GM19397 (cell line): ENCODE measurements around the gene CHD1L.
"Not testable (repeated sequence)": the region's sequence is repeated elsewhere in the genome, so short reads cannot be mapped to it uniquely, and the experiment has no call there.

Experiments
- ATAC-seq: cut with Tn5 transposase; IDR thresholded peaks from one replicate; pipeline ENCODE4 v1.9.1; 2021; ENCODE audit warnings: mild to moderate bottlenecking, moderate library complexity; ENCODE audit not compliant: unreplicated experiment

CHD1L gene

DNA sequence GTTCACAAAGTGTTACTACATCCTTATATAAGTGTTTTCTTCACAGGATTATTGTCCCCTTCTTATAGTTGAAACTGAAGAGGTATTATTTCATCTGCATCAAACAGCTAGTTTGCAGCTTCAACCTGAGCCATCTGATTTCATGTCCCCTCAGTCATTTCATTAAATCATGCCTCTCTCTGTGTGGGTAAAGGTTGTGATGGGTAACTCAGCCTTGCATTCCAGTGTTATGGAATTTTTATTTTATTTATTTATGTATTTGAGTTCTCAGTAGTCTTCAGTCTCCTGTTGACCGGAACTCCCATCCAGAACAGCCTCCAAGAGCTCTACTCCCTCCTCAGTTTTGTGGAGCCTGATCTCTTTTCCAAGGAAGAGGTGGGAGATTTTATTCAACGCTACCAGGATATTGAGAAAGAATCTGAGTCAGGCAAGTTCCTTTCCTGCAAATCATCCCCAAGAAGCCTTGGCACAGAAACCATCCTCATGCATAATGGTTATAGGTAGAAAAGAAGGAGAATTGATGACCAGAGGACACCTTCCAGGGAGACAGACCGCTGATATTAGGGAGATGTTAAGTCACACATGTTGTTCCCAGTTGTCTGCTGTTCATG is 21.8 kb downstream of the CHD1L start:
- no peak for ATAC-seq

DNA sequence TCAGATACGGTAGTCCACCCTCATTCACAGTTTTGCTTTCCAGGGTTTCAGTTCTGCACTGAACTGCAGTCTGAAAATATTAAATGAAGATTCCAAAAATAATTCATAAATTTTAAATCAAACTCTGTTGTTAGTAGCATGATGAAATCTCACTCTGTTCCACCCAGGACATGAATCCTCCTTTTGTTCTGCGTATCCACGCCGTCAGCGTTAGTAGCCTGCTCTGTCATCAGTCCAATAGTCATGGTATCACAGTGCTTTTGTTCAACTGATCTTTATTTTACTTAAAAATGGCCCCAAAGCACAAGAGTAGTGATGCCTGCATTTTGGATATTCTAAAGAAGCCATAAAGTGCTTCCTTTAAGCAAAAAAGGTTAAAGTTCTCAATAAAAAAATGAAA is 23.9 kb downstream of the CHD1L start:
- ATAC-seq, result no peak

DNA sequence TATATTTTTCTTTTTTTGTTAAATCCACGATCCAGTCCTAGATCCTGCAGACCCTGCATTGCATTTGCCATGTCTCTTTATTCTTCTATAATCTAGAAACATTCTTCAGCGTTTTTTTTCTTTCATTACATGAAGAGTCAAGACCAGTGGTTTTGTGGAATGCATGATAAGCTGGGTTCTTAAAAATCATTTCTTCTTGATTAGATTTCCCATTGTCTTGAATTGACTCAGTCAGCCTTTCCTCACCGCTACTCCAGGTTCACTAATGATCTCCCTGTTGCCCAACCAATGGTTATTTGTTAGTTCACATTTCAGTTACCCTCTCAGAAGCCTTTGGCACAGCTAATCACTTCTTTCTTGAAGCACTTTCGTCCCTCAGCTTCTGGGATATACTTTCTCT is 25.2 kb downstream of the CHD1L start:
- ATAC-seq, result no peak

DNA sequence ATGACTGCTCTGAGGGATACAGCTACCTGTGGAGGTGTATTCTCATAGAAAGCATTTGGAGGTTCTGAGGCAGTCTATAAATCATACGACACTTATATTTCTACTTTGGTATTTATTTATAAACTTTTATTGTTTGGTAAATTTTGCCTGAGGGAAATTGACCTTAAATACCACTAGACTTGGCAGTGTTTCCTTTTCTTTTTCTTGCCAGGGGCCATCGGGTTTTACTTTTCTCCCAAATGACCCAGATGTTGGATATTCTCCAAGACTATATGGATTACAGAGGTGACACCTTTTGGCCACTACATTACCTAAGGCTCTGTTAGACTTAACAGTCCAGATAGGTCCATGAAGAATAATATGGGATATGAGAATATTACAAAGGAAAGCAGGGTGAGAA is 28.2 kb downstream of the CHD1L start:
- no peak for ATAC-seq

DNA sequence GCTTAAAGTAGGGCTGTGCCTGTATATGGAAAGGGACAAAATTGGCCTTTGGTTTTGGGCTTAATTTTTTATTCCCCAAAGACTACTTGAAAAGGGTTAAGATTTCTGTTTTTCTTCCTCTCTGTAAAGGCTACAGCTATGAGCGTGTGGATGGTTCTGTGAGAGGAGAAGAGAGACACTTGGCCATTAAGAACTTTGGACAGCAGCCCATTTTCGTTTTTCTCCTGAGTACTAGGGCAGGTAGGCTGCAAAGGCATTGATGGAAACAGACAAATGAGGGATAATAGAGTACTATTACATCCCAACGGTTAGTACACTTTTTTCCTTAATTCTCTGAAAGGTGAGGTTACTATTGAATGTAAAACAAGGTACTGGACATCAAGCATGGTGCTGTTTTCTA is 29.6 kb downstream of the CHD1L start:
- no peak for ATAC-seq

DNA sequence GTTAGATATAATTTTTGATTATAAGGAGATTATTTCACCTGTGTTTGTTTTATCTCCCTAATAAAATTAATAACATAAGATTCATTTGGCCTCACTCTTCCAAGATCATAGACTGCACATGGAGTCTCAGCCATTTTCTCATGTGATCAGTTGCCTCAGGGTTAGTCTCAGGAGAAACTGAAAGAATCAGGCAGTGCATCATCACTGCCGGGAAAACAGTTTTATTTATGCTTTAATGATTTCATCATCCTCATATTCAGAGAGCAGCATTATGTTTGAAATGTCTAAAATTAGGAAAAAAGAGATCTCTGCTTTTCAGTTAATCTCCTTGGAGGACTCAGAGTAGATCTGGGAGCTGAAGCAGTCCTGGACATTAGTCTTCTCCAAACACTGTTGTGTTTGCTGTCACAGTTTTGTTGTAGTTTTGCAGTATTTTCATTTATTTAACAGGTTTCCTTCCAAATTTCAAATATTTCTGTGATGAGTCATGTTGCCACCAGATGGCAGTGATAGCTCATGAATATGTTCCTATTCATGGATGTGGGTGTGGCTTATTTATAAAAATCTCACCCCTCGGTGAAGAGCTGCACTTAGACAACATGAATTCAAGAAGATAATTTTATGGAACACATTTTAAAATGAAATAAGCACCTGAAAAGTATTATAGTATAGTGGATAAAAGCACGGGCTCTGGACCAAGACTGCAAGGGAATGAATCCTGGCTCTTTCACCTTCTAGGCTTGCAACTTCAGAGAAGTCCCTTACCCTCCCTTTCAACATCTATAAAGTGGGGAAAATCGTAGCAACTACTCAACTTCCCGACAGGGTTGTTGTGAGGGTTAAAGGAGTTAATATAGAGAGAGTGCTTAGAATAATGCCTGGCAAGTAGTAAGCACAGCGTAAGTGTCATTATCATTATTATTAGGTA is 31.2 kb downstream of the CHD1L start:
- ATAC-seq, result no peak

DNA sequence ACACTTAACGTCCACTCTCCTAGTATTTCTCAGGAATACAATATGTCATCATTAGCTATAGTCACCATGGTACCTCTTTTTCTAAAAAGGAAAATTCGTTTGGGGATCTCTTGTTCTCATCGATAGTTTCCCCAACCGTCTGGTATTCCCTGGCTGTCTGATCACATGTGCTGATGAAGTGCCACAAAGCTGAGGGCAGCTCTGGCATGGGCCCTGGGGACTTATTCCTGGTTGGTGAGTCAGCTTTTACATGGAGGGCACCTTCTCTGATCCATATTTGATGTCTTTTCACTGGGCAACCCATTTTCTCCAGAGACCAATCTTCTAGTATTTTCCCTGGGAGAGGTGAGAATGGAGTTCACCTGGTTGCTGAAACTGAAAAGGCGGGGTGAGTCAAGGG is 39.5 kb downstream of the CHD1L start:
- ATAC-seq, result no peak

DNA sequence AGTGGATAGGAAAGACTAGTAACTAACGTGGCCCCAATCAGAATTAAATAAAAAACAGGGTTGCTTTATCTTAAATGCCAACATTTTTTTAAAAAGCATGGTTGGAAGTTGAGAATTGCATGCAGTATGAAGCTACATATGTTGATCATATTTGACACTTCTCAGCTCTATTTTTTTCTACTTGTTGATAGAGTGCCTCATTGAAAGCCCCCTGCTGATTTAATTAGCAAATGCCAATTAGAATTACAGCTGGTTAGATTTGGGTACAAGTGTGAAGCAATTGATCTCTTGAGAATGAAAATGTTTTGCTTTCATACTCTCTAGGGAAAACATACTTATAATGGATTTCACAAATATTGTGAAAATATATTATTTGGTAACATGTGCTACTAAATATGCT is 40.5 kb downstream of the CHD1L start:
- no peak for ATAC-seq

DNA sequence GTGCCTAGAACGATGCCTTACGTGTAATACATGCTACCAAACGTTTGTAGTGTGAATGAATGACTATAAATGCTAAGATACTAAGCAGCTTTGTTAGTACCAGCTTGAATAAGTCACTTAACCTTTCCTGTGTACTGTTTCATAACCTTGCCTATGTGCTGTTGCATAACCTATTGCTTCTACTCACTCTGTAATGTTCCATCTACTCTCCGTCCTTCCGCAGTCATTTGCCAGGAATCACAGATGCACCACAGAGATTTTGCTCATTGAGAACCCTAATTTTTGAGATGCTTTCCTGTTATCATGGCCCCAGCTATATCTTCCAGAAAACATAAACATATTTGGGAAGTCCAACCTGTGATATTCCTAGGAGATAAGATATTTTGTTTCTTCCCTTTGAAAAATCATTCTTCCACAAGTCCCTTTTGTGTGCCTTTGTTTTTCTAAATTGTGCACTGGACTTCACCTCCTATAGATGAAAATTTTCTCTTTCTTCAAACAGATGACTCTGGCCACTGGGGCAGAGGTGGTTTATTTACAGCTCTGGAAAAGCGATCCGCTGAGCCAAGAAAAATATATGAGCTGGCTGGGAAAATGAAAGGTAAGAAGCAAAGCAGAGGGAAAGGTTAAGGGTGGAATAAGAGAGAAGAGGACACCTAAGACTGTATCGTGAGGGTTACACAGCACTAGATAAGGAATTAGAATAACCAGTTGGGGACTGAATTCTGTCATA is 44.8 kb downstream of the CHD1L start:
- no peak for ATAC-seq

DNA sequence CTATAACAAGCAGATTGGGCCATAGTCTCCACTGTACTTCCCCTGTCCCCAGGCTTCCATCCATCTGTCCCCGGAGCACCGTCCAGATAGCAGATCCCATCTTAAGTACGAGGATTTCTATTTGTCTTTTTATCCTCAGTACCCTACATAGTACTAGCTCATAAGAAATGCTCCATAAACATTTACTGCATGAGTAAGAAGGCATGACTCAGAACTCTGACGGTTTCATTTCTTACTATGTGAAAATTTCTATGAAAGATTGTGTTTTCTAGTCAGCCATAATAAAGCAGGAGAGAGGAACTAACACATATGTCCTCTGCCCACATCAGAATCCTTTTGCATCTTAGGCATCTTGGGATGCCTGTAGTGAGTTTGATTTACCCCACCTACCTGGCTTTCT is 49.5 kb downstream of the CHD1L start:
- no peak for ATAC-seq

DNA sequence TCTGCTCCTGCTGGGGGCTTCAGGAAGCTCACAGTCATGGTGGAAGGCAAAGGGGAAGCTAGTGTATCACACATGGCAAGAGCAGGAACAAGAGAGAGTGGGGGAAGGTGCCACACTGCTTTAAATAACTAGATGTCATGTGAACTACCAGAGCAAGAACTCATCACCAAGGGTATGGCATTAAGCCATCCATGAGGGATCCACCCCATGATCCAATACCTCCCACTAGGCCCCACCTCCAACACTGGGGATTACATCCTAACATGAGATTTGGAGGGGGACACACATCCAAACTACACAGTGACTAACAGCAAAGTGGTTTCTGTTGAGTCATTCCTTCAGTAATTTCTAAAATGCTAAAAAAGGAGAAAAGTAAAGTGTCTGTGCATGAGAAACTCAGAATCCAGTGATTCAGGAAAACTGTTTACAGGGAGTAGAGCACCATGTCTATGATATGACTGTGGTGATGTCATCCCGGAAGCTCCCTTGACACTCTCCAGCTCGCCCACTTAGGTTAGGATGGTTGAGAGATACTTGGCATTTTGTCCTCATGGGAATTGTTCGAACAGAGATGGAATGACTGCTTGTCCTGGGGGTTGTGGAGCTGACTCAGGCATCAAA is 50.3 kb downstream of the CHD1L start:
- no peak for ATAC-seq

DNA sequence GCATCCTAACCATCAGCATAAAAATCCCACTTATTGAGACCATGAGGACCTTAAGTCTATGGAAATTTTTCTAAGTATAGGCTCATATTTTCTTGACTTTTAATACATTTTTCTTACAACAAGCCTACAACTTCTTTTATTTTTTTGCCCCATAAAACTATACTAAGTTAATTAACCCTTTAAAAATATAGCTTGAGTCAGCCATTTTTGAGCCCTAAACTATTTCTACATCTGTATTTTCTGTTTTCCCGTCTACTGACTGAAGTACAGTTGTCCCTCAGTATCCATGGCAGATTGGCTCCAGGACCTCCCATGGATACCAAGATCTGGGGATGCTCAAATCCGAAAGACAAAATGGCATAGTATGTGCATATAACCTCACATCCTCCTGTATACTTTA is 55.0 kb downstream of the CHD1L start:
- ATAC-seq, result no peak

DNA sequence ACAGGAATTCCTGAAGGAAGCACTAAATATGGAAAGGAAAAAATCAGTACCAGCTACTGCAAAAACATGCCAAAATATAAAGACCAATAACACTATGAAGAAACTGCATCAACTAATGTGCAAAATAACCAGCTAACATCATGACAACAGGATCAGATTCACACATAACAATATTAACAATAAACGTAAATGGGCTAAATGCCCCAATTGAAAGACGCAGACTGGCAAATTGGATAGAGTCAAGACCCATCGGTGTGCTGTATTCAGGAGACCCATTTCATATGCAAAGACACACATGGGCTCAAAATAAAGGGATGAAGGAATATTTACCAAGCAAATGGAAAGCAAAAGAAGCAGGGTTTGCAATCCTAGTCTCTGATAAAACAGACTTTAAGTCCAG is 63.3 kb downstream of the CHD1L start:
- not testable (repeated sequence) for ATAC-seq

DNA sequence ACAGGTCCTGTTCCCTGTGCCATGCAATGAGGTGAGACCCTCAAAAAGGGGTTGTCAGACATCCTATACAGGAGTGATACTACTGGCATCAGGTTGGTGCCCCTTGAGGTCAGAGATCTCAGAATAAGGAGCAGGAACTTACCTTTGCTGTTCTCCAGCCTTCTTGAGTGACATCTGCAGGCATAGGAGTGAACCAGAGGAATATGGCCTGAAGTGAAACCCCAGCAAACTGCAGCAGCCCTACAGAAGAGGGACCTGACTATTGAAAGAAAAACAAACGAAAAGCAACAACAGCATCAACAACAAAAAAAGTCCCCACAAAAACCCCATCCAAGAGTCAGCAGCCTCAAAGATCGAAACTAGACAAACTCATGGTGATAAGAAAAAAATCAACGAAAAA is 74.5 kb downstream of the CHD1L start:
- ATAC-seq, result no peak

DNA sequence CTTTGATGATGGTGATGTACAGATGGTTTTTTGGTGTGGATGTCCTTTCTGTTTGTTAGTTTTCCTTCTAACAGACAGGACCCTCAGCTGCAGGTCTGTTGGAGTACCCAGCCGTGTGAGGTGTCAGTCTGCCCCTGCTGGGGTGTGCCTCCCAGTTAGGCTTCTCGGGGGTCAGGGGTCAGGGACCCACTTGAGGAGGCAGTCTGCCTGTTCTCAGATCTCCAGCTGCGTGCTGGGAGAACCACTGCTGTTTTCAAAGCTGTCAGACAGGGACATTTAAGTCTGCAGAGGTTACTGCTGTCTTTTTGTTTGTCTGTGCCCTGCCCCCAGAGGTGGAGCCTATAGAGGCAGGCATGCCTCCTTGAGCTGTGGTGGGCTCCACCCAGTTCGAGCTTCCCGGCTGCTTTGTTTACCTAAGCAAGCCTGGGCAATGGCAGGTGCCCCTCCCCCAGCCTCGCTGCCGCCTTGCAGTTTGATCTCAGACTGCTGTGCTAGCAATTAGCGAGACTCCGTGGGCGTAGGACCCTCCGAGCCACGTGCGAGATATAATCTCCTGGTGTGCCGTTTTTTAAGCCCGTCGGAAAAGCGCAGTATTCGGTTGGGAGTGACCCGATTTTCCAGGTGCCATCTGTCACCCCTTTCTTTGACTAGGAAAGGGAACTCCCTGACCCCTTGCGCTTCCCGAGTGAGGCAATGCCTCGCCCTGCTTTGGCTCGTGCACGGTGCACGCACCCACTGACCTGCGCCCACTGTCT is 84.6 kb downstream of the CHD1L start:
- not testable (repeated sequence) for ATAC-seq

DNA sequence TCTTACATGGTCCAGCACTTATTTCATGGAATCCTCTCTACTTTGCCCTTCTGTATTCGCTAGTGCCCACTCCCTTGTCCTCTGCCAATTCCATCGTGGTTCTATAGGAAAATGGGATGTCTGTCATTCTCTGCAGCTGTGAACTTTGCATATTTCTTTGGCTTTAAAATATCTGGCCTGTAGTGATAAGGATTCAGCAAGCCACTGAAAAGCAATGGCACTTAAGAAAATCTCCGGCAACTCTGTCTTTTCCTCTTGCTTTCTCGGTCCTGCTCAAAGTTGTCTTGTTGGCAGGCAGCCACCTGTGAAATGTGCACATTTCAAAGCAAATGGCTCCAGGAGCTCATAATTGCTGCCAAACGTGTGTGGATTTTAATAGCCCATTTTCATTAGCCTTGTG is 91.8 kb downstream of the CHD1L start:
- no peak for ATAC-seq

DNA sequence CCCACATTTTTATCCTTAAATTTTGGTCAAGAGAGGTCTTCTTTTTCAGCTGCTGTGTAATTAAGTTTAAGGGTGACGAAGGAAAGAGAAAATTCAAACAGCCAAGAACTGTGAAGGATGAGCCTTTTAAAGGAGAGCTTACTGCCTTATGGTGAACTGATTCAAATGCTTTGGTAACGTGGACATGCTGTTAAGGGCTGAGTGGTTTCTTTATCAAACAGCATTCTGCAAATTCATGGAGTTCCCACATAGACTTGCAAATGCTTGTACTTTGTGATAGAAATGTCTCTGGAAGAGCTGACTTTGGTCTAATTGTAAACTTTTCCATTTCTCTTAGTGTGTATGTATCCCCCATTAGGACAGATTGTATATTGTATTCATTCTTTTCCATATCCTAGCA is 93.8 kb downstream of the CHD1L start:
- no peak for ATAC-seq

DNA sequence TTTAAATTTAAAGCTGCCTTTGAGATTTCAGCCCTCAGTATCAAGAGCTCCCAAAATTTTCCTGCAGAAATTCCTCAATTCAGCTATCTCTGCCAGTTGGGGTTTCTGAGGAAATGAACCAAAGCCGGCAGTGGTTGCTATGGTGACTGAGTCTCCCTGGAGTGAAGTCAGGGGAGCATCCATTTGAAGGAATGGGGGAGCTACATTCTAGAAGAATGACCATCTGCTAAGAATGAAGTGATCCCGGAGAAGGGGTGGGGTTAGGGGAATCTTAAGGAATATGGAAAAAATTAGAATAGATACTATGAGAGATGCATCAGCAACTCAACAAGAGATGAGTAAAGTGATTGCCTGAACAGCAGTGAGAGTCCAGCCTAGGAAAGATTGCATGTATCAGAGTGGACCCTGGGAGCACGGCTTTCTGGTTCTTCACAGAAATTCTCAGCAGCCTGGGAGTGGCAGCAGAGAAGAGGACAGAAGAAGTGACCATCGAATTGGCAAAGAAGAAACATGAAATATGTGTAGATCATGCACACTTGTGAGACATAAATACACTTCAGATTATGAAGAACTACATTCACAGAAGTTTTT is 94.7 kb downstream of the CHD1L start:
- no peak for ATAC-seq

DNA sequence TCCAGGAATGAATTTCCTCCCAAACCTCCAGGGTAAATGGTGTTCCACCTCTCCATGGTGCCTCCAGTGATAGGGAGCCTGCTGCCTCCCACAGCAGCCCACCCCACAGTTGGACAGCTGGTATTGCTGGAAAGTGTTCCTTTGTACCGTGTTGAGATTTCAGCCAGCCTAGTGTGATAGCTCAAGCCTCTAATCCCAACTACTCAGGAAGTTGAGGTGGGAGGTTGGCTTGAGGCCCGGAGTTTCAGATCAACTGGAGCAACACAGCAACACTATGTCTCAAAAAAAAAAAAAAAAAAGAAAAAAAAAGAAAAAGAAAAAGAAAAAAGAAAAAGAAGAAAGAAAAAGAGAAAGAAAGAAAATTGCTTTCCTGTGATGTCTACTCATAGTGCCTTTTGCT is 96.1 kb downstream of the CHD1L start:
- no peak for ATAC-seq

DNA sequence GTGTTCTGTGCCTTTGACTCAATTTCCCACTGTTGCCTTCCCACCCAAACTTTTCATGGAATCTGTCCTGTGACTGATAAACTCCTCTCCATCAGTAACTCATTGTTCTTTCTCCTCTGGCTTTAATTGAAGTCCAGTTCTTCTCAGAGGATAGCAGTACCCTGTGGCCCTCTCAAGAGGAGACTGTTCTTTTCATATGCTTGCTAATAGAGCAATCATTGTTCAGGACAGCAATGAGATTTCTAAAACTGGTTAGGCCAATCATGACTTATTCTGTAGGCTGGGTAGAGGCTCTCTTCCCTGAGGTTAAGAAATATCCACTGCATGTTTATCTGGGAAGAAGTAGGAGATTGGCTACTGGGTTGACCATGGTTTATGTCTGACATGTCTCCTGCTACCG is 98.8 kb downstream of the CHD1L start:
- ATAC-seq, result no peak
